ENCODE results near the gene WRNIP1.

- TF ChIP-seq CTCF (IDR thresholded peaks at IDR 0.05) (no peak), POLR2AphosphoS5 (IDR thresholded peaks at IDR 0.05) (no peak)
Observed at GRCh38 chr6:2772840-2773239, 7.6 kb downstream of the WRNIP1 start.
